ENCODE measurements around the gene FGD4. TPM values are rescaled to one million over a fixed set of nuclear protein-coding genes. Genes with fewer than 3 reads are reported as not detected.

The FGD4 gene
- total RNA-seq, 1 donor from 2014 or later: 51.1 TPM

DNA sequence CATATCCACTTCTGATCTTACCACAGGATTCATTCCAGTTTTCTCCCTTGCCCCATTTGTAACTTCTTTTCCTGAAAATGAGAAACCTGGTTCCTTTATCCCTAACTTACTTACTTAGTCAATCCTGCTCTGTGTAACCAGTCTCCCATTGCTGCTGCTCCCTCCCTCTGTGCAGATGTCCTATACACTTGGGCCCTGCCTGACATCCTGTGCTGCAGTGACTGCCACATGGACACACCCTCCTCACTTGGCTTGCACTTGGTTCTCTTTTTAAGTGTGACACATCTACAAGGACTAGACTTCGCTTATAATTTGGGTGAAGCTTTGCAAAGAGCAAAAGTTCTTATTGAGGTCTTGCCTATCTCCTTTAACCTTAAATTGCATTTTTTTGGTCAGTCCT, 51.4 kb downstream of the FGD4 start:
- H3K9me3 ChIP-seq (ENCODE audit: control insufficient read depth in 3 of 3, low read length in 3 of 3): no peaks in the 10 kb centered on the region
- H3K4me1 ChIP-seq (ENCODE audit: control insufficient read depth in 3 of 3, insufficient read depth in 3 of 3, low read length in 3 of 3): peaks cover 0 to 4% (median 0%) of the 10 kb centered on the region in 3 donors
- no peak overlapping the region for H3K27ac ChIP-seq (ENCODE audit: low read depth, low read length)
- H3K9ac ChIP-seq (ENCODE audit: low read depth in 1 of 3, low read length in 3 of 3): no peak overlapping the region
- H3K36me3 ChIP-seq (ENCODE audit: control insufficient read depth in 3 of 3, insufficient read depth in 3 of 3, low read length in 3 of 3): no peaks in the 10 kb centered on the region
- no peak overlapping the region for H3K4me3 ChIP-seq (ENCODE audit: low read length in 3 of 3)
- no peaks in the 10 kb centered on the region for H3K27me3 ChIP-seq (ENCODE audit: control insufficient read depth in 3 of 3, insufficient read depth in 3 of 3, low read length in 3 of 3)

DNA sequence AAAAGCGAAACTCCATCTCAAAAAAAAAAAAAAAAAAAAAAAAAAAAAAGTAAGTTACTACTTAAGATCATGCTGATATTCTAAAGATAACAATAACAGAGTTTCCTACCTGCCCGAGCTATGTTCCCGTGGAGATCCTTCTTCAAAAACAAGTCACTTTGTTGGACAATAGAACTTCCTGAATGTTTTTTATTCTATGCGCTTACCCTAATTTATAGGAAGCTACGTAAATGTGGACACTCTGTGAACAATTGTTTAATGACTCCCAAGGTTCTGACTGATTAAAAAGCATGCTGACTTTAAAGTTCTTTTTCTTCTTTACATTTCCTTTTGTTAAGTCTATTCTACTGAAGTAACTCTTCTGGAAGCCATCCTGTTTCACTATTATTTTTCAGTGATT, 52.5 kb downstream of the FGD4 start:
- H3K4me1 ChIP-seq (ENCODE audit: control insufficient read depth in 3 of 3, insufficient read depth in 3 of 3, low read length in 3 of 3): peaks cover 0 to 8% (median 3%) of the 10 kb centered on the region in 3 donors
- H3K27ac ChIP-seq (ENCODE audit: low read depth, low read length): no peak overlapping the region
- no peaks in the 10 kb centered on the region for H3K27me3 ChIP-seq (ENCODE audit: control insufficient read depth in 3 of 3, insufficient read depth in 3 of 3, low read length in 3 of 3)
- H3K9ac ChIP-seq (ENCODE audit: low read depth in 1 of 3, low read length in 3 of 3): no peak overlapping the region
- H3K36me3 ChIP-seq (ENCODE audit: control insufficient read depth in 3 of 3, insufficient read depth in 3 of 3, low read length in 3 of 3): no peaks in the 10 kb centered on the region
- no peaks in the 10 kb centered on the region for H3K9me3 ChIP-seq (ENCODE audit: control insufficient read depth in 3 of 3, low read length in 3 of 3)
- no peak overlapping the region for H3K4me3 ChIP-seq (ENCODE audit: low read length in 3 of 3)

DNA sequence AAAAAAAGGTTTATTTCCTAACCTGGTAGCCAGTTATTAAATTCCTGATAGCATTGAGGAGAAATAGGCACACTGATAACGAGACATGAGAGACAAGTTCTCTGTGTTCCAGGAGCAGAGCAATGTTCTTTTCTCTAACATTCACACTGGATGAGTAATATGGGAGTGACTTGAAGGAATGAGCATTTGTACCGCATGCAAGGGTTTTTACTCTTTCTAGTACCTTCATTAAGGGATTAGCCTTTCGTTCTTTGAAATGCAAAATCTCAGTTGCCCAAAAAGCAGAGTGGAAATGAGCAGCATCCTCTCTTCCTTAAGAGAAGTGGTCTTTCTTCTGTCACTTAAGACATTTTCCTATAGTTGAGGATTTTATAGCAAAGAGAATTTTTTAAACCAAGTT, 54.7 kb downstream of the FGD4 start:
- no peaks in the 10 kb centered on the region for H3K27me3 ChIP-seq (ENCODE audit: control insufficient read depth in 3 of 3, insufficient read depth in 3 of 3, low read length in 3 of 3)
- no peaks in the 10 kb centered on the region for H3K9me3 ChIP-seq (ENCODE audit: control insufficient read depth in 3 of 3, low read length in 3 of 3)
- no peak overlapping the region for H3K4me3 ChIP-seq (ENCODE audit: low read length in 3 of 3)
- H3K9ac ChIP-seq (ENCODE audit: low read depth in 1 of 3, low read length in 3 of 3): no peak overlapping the region
- H3K4me1 ChIP-seq (ENCODE audit: control insufficient read depth in 3 of 3, insufficient read depth in 3 of 3, low read length in 3 of 3): peaks cover 0 to 9% (median 8%) of the 10 kb centered on the region in 3 donors
- H3K27ac ChIP-seq (ENCODE audit: low read depth, low read length): no peak overlapping the region
- no peaks in the 10 kb centered on the region for H3K36me3 ChIP-seq (ENCODE audit: control insufficient read depth in 3 of 3, insufficient read depth in 3 of 3, low read length in 3 of 3)

DNA sequence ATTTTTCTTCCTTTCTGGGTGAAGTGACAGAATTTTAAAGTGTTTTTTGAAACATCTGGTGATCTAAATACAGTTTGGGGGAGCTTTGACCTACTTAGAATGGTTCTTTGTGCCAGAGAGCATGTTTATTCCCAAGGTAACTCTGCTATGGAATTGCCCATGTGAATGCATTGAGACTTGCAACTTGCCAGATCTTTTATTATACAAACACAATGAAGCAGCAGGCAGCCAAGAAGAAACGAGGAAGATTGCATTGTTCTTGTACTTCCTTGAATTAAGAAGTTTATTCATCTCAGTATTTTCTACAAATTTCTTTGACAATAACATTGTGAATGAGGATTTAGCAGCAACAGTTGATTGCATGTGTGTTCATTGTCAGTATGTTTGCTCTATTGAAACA, 55.5 kb downstream of the FGD4 start:
- Histone ChIP-seq H3K9me3 (ENCODE audit: control insufficient read depth in 3 of 3, low read length in 3 of 3) (no peaks in the 10 kb centered on the region), H3K27me3 (ENCODE audit: control insufficient read depth in 3 of 3, insufficient read depth in 3 of 3, low read length in 3 of 3) (no peaks in the 10 kb centered on the region), H3K27ac (ENCODE audit: low read depth, low read length) (no peak overlapping the region), H3K9ac (ENCODE audit: low read depth in 1 of 3, low read length in 3 of 3) (no peak overlapping the region), H3K4me1 (ENCODE audit: control insufficient read depth in 3 of 3, insufficient read depth in 3 of 3, low read length in 3 of 3) (peaks cover 0 to 9% (median 8%) of the 10 kb centered on the region in 3 donors), H3K36me3 (ENCODE audit: control insufficient read depth in 3 of 3, insufficient read depth in 3 of 3, low read length in 3 of 3) (no peaks in the 10 kb centered on the region), H3K4me3 (ENCODE audit: low read length in 3 of 3) (no peak overlapping the region)

DNA sequence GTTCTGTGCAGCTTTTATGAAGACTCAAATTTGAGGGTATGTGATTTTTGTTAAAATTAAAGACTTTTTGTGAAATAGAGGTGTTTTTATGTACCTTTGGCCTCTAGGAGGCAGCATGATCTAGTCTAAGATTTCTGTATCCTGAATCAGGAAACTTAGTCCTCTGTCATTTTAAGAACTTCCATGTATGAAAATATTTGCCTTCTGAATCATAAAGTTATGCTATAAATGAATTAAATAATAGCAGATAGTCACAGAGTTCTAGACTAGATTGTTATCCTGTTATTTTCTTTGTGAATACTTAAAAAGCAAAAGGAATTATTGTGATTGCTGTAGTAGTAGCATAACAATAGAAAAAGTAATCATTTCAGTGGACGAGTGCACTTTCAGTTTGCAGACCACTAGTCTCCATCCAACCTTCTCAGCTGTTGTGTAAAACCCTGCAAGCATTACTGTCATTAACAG, 56.3 kb downstream of the FGD4 start:
- Histone ChIP-seq H3K27me3 (ENCODE audit: control insufficient read depth in 3 of 3, insufficient read depth in 3 of 3, low read length in 3 of 3) (no peaks in the 10 kb centered on the region), H3K4me1 (ENCODE audit: control insufficient read depth in 3 of 3, insufficient read depth in 3 of 3, low read length in 3 of 3) (peaks cover 0 to 9% (median 8%) of the 10 kb centered on the region in 3 donors), H3K9me3 (ENCODE audit: control insufficient read depth in 3 of 3, low read length in 3 of 3) (no peaks in the 10 kb centered on the region), H3K9ac (ENCODE audit: low read depth in 1 of 3, low read length in 3 of 3) (peak overlapping the region; percentile 35 to 83 (median 47)), H3K4me3 (ENCODE audit: low read length in 3 of 3) (peak overlapping the region; percentile 54 to 82 (median 61)), H3K27ac (ENCODE audit: low read depth, low read length) (peak overlapping the region; percentile 37), H3K36me3 (ENCODE audit: control insufficient read depth in 3 of 3, insufficient read depth in 3 of 3, low read length in 3 of 3) (no peaks in the 10 kb centered on the region)

DNA sequence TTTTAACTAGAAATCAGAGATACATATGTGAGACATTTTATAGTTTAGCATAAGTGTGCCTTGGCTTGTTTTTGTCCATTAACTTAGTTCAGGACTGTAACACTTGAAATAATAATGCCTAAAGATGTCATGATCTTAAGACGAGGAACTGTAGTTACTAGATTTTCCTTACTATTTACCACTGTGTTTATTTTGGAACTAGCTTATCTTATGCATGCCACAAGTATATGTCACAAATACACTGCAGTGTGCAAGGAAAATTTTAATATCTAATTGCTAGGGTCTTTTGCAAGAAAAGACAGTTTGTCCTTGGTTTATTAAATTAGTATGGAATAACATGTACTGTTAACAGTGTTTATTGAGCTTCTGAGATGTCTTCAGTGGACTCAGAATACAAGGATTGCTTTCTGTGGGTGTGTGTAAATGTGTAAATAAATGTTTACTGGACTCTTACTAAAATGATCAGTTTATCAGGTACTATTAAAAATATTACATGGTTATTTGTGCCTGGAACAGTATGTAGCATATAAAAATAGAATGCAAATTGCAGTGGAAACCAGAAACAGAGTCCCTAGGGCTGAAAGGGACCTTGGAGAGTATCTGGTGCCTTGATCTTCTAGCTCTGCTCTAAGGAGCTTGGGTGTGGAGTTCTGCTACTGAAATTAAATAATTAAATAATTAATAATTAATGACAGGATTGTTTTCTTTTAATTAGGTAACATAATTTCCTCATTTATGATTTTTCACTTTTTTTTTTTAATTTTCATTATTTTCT, 58.1 kb downstream of the FGD4 start:
- Histone ChIP-seq H3K27me3 (ENCODE audit: control insufficient read depth in 3 of 3, insufficient read depth in 3 of 3, low read length in 3 of 3) (no peaks in the 10 kb centered on the region), H3K9ac (ENCODE audit: low read depth in 1 of 3, low read length in 3 of 3) (peak overlapping the region in 2 of 3 donors; percentile 5 to 10), H3K36me3 (ENCODE audit: control insufficient read depth in 3 of 3, insufficient read depth in 3 of 3, low read length in 3 of 3) (no peaks in the 10 kb centered on the region), H3K4me1 (ENCODE audit: control insufficient read depth in 3 of 3, insufficient read depth in 3 of 3, low read length in 3 of 3) (peaks cover 0 to 12% (median 9%) of the 10 kb centered on the region in 3 donors), H3K4me3 (ENCODE audit: low read length in 3 of 3) (no peak overlapping the region), H3K9me3 (ENCODE audit: control insufficient read depth in 3 of 3, low read length in 3 of 3) (no peaks in the 10 kb centered on the region), H3K27ac (ENCODE audit: low read depth, low read length) (no peak overlapping the region)

DNA sequence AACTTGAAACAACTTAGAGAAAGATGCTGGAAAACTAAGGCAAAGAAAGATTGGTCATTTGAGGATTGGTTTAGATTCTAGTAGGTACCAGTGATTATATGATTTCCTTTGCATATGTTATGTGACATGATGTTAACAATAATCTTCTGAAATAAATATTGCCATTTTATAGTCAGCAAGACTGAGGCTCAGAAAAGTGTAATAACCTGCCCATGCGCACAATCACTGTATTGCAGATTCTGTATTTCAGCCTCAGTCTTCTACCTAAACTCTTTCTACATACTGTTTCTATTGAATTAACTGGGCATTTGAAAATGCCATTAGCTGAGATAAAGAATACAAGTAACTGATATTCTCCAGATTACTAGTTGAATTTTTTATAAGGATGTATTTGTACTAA, 61.3 kb downstream of the FGD4 start:
- no peak overlapping the region for H3K27ac ChIP-seq (ENCODE audit: low read depth, low read length)
- peaks cover 0 to 12% (median 8%) of the 10 kb centered on the region in 3 donors for H3K4me1 ChIP-seq (ENCODE audit: control insufficient read depth in 3 of 3, insufficient read depth in 3 of 3, low read length in 3 of 3)
- no peaks in the 10 kb centered on the region for H3K36me3 ChIP-seq (ENCODE audit: control insufficient read depth in 3 of 3, insufficient read depth in 3 of 3, low read length in 3 of 3)
- no peaks in the 10 kb centered on the region for H3K9me3 ChIP-seq (ENCODE audit: control insufficient read depth in 3 of 3, low read length in 3 of 3)
- H3K4me3 ChIP-seq (ENCODE audit: low read length in 3 of 3): no peak overlapping the region
- H3K9ac ChIP-seq (ENCODE audit: low read depth in 1 of 3, low read length in 3 of 3): no peak overlapping the region
- no peaks in the 10 kb centered on the region for H3K27me3 ChIP-seq (ENCODE audit: control insufficient read depth in 3 of 3, insufficient read depth in 3 of 3, low read length in 3 of 3)

DNA sequence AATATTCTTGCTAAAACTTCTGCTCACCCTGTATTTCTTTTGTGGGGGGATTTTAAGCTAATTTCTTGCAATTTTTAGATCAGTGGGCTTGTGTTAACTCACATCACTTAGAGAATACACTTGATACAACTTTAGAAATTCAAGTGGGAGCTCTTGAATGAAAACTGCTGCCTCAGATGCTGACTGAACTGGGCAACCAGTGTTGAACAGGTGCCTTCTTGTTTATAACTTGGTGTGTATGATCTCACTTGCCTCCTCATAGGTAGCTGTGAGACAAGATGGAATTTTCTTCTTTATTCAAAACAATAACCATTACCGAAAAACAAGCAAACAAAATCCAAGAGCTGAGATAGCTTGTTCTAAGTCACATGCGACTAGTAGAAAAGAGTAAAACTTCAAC, 63.5 kb downstream of the FGD4 start:
- H3K27ac ChIP-seq (ENCODE audit: low read depth, low read length): peak overlapping the region; percentile 62
- peaks cover under 1 to 4% (median 4%) of the 10 kb centered on the region in 3 donors for H3K4me1 ChIP-seq (ENCODE audit: control insufficient read depth in 3 of 3, insufficient read depth in 3 of 3, low read length in 3 of 3)
- no peaks in the 10 kb centered on the region for H3K36me3 ChIP-seq (ENCODE audit: control insufficient read depth in 3 of 3, insufficient read depth in 3 of 3, low read length in 3 of 3)
- H3K9ac ChIP-seq (ENCODE audit: low read depth in 1 of 3, low read length in 3 of 3): peak overlapping the region in 1 of 3 donors; percentile 2
- no peaks in the 10 kb centered on the region for H3K27me3 ChIP-seq (ENCODE audit: control insufficient read depth in 3 of 3, insufficient read depth in 3 of 3, low read length in 3 of 3)
- no peak overlapping the region for H3K4me3 ChIP-seq (ENCODE audit: low read length in 3 of 3)
- no peaks in the 10 kb centered on the region for H3K9me3 ChIP-seq (ENCODE audit: control insufficient read depth in 3 of 3, low read length in 3 of 3)

DNA sequence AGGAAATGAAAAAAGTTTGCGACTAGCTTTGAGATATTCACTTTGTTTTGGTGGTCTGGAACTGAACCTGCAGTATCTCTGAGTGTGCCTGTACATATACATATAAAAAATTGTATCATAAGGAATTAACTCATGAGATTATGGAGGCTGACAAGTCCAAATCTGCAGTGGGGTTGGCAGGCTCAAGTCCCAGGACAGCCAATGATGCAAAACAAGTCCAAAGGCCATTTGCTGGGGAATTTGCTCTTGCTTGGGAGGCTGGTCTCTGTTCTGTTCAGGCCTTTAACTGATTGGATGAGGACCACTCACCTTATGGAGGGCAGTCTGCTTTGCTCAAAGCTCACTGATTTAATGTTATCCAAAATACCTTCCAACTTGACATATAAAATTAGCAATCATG, 66.8 kb downstream of the FGD4 start:
- H3K4me1 ChIP-seq (ENCODE audit: control insufficient read depth in 3 of 3, insufficient read depth in 3 of 3, low read length in 3 of 3): peaks cover 5 to 8% (median 6%) of the 10 kb centered on the region in 3 donors
- H3K27ac ChIP-seq (ENCODE audit: low read depth, low read length): no peak overlapping the region
- no peak overlapping the region for H3K4me3 ChIP-seq (ENCODE audit: low read length in 3 of 3)
- no peaks in the 10 kb centered on the region for H3K36me3 ChIP-seq (ENCODE audit: control insufficient read depth in 3 of 3, insufficient read depth in 3 of 3, low read length in 3 of 3)
- no peaks in the 10 kb centered on the region for H3K9me3 ChIP-seq (ENCODE audit: control insufficient read depth in 3 of 3, low read length in 3 of 3)
- H3K27me3 ChIP-seq (ENCODE audit: control insufficient read depth in 3 of 3, insufficient read depth in 3 of 3, low read length in 3 of 3): no peaks in the 10 kb centered on the region
- H3K9ac ChIP-seq (ENCODE audit: low read depth in 1 of 3, low read length in 3 of 3): no peak overlapping the region

DNA sequence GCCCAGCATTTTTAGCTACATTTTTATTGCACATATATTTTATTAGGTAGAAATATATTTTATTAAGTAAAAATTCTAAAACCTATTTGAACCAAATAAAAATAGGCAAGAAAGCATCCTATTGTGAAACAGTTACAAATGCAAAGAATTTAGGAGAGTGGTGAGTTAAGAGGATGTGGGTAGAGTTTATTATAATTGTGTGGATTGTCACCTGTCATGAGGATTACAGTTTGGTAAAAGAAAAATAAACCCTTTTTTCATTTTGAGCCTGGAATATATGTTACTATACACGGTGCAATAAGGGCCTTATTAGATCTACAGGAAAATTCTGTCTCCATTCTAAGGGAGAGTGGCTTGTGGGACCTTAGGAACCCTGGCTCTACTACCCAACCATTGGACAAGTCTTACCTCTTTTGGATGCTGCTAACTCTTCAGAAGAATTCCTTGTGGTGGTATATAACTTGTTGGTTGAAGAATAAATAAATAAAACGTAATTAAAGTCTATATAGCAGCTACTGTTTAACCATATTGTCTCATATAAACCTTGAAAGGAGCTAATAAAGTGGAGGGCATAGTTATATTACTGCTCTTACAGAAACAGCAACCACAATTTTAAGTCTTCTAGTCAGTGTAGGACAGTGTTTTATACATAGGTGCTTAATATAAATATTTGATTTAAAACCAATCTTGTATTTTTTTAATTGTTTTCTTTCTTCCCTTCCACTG, 67.8 kb downstream of the FGD4 start:
- Histone ChIP-seq H3K9ac (ENCODE audit: low read depth in 1 of 3, low read length in 3 of 3) (no peak overlapping the region), H3K27me3 (ENCODE audit: control insufficient read depth in 3 of 3, insufficient read depth in 3 of 3, low read length in 3 of 3) (no peaks in the 10 kb centered on the region), H3K4me3 (ENCODE audit: low read length in 3 of 3) (no peak overlapping the region), H3K36me3 (ENCODE audit: control insufficient read depth in 3 of 3, insufficient read depth in 3 of 3, low read length in 3 of 3) (no peaks in the 10 kb centered on the region), H3K27ac (ENCODE audit: low read depth, low read length) (no peak overlapping the region), H3K4me1 (ENCODE audit: control insufficient read depth in 3 of 3, insufficient read depth in 3 of 3, low read length in 3 of 3) (peaks cover 3 to 8% (median 5%) of the 10 kb centered on the region in 3 donors), H3K9me3 (ENCODE audit: control insufficient read depth in 3 of 3, low read length in 3 of 3) (no peaks in the 10 kb centered on the region)

Measured in skeletal muscle tissue (tissue), 4 donors.